SKM-1 treated with dmso at 0.1 percent for 144 hours (cell line): ENCODE data around the gene MTARC2.

Source experiments
- DNase-seq: peaks from one replicate; lab custom pipeline; 2025; ENCODE audit not compliant: unreplicated experiment; lab: John Stamatoyannopoulos, UW

Gene MTARC2

DNA sequence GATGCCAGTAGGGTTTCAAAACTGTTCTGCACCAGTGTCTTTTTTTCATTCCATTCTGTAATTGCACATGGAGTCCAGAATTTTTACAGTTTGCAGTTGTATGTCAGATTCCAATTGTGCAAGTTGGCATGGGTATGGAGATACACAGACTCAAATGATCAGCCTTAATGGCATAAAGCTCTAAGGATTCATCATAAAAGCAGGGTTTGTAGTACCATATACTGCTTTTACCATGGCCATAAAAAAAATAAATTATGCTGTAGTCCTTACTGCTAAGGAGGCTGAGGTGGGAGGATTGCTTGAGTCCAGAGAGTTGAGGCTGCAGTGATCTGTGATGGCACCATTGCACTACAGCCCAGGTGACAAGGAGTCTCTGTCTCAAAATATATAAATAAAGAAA, 48.9 kb downstream of the MTARC2 start:
- no peak for DNase-seq

DNA sequence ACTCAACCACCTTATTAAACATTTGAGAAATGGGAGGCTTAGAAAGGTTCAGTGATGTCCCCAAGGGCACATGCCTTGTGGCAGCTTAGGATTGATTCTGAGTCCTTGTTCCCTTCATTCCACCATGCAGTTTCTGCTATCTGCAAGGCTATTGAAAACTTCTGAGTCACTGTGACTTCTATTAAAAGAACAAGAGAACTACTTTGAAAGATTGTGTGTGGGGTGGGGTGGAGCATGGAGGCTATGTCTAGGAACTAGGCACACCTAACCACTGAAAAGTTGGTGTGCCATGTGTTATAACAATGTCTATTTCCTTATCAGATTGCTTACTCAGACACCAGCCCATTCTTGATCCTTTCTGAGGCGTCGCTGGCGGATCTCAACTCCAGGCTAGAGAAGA, 49.4 kb downstream of the MTARC2 start:
- DNase-seq = no peak

DNA sequence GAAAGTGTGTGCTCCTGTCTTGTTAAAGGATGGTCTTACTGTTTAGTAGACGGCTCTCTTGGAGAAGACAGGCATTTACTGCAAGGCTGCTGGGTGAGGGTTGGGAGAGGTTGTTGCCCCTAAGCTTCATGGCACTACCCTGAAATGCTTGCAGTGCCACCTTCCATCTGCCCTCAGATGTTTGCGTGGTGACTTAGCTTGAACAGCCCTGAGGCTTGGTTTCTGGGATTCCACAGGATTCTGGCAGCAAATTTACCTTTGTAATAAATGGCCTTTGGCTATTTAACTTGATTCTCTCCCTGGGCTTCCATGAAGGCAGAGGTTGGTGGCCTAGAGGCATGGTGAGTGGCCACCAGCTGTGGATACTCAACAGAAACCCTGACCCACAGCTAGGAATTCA, 50.2 kb downstream of the MTARC2 start:
- no peak for DNase-seq

DNA sequence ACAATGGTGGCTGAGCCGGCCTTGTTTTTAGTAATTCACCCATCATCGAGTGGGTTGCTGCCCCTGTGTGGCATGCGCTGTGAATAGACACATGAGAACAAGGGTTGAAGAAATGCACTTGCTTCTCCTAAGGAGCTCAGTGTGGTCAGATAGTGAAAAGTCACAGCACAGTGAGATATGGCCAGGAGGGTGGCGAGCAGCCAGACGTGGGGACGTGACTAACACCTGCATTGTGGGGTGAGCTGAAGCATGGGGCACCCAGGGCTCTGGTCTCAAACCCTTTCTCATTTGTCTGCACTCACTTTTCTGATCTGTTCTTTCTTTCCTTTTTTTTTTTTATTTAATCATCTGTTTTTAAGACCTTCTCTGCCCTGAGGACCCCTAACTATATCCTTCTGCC, 52.1 kb downstream of the MTARC2 start:
- no peak for DNase-seq

DNA sequence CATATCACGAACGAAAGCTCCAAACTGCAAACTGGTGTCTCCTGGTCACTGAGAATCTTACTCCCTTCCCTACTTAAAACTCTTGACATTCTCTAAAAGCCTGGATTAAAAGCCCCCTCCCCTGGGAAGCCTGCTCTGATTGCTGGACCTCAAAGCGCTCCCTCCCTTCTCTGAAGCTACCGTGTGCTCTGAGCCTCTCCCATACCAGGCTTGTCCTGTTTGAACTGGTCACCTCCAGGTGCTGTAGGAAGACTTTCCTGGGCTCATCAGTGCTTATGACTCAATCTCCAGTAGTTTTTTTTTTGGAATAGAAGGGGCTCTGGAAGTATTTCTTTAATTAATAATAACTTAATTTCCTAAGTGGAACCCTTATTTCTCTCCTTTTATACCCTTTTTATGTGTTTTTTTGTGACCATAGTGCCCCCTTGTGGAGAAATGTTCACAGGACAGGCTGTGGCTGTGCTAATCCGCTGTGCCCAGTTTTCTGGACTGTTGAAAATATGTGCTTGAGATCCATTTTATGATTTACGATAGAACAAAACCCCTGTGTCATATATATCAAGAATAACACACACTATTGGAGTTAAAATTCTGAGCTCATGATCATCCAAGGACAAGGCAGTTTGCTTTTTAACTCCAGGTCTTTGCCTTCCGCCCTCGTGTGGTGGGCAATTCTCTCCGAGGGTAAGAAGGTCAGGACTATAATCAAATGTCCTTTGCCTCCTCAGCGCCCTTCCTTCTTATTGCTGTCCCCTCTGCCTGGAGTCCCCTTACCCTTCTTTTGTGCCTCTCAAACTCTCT, 55.5 kb downstream of the MTARC2 start:
- peak; percentile 49 for DNase-seq

DNA sequence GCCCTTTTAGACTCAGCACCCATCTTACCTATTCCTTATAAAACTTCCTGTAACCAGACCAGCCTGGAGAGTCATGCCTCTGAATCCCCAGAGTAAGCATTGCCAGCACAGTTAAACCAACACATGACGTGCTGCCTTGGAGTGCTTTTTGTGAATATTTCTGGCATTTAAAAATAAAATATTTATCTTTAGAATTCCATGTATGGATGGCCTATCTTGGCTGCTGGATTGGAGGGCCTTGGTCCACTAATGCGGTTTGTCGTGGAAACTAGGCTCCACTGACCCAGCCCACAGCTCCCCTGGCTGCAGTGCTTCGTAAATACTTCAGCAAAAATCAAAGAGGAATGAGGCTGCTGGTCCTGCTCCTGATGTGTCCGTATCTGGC, 56.1 kb downstream of the MTARC2 start:
- DNase-seq = no peak

DNA sequence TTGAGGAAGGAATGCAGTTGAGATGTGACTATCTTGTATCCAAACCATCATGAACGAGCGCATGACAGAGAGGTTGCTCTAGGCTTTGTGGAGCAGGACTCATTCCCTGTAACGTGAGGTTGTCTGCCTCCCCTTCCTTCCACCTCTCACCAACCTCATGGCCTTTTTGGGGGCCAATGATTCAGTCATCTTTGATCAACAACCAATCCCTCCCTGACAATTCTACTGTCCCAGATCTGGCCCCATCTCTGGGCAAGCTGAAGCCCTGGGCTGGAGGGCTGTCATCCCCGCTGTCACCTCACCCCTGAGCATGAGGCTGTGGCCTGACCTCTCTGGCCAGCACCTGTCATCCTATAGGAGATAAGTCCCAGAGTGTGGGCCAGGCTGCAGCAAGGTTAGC, 58.3 kb downstream of the MTARC2 start:
- no peak for DNase-seq

DNA sequence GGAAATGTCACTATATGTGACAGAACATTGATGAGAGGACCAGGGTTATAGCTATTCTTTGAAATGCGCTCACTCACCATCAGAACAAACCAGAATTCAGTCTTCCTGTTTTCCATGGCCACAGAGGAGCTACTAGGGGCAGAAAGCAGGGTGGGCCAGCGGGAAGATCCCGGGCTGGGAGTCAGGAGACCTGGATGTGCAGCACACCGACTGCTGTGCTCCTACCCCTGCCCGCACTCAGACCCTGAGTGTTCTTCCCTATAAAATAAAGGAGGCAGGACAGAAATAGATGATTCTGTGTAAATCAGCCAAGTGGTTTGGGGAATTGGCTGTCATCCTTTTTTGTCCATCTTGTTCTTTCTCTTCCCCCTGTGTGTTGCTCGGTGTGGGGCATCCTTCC, 59.6 kb downstream of the MTARC2 start:
- DNase-seq = no peak

DNA sequence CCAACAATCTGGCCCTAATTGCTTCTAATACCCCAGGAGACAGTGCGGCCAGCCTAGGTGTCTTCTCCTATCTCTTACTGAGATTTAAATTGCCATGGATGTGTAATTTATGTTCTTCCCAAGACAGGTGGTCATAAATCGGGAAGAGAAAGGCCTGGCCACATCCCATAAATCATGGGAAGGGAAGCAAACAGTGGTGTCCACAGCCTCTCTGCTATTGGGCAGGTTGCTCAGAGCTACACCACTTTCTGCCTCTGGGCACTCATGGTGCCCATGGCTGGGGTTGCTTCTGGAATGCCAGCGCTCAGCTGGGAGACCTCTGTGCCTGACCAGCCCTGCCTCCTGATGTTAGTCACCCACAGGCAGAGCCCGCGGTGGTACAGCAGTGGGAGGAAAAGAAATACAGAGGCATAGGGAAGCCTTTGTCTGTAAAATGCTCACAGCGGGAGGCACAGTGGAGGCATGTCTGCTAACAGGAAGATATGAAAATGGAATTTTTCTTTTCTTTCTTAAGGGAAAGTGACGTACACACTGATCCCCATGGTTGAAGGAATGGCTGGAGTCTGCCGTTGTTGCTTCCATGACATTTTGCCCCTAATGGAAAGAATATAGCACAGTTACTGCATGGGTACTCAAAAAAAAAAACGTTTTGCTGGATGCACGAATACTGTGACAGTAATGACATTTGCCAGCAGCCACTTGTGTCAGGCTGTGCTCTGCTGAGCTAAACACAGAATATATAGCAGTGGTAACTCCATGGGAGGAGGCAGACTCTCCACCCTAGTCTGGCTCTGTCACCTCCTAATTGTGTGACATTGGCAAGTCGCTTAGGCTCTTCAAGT, 60.4 kb downstream of the MTARC2 start:
- no peak for DNase-seq

DNA sequence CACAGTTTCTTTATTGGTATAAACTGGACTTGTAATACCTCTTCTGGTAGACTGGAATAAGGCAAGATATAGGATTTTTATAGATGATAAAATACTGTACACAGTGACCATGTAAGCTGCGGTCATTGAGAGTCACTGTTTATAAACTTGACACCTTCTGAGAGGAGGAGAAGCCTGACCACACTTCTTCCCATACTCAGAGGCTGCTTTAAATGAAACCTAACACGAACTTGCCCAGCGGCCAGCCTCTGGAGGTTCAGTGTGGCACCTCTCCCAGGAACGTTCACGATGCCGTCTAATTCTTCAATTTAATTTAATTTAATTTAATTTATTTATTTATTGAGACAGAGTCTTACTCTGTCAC, 61.0 kb downstream of the MTARC2 start:
- DNase-seq = no peak

DNA sequence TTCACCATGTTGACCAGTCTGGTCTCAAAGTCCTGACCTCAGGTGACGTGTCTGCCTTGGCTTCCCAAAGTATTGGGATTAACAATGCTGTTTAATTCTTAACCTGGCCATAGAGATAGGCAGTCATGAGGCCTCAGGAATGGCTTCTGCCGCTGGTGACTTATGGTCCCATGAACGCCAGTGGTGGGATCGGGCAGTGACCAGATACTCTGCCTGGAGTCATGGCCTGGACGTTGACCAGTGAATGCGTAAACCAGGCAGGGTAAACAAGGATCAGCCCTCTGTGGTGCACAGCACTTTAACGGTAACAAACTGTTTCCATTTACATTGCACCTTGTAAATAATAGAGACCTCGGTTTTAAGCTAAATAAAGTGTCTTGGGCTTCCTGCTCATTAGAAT, 61.6 kb downstream of the MTARC2 start:
- no peak for DNase-seq

DNA sequence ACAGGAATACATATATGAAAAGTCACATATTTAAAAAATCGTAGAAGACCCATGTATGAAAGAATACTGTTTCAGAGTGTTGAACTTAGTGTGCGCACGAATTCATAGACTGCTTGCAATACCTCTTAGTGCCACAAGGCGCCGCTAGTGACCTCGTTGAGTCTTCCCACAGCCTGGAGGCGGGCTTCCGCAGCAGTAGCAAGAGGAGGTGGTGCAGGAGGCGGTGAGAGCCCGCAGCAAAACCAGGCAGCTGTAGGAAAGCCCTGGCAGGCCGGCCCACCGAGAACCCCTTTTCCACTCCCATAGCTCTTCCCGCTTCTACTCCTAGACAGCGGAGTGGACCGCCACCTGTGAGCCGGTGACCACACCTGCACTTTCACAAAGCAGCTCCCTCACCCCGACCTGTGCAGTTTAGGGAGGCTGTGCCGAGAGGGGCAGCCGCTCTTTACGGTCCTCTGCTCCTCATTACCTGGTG, 62.1 kb downstream of the MTARC2 start:
- peak; percentile 80 for DNase-seq

DNA sequence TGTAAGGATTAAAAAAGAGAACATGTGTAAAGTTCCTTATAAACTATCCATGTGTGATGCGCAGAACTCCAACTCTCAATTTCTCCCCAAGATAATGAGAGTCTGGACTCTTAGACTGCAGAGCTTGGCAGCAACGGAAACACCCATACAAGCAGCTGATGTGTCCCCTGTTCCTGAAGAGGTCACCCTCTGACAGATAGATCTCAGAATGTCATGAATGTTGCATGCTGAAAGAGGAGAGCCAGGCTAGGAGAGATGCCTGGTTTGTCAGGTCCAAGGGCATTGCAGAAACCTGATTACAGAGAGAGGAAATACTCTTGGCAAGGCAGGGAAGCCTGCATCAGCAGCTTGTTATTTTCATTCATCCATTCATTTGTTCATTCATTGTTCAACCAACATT, 62.8 kb downstream of the MTARC2 start:
- DNase-seq = no peak

DNA sequence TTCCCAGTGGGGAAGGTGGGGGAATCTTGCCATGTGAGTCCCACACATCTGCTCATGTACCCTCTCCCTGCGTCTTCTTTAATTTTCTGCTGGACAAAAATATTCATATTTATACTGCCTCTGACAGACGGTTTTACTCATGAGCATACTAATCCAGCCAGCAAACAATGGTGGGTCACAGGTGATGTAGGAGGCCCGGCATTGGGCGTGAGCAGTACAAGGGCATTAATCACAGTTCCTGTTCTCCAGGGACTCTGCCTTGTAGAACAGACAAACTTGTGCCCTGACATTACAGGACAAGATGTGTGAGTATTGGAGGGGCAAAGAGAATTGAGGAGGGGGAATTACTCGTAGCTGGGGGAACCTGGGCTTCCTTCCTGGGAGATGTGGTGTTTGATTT, 63.6 kb downstream of the MTARC2 start:
- no peak for DNase-seq

DNA sequence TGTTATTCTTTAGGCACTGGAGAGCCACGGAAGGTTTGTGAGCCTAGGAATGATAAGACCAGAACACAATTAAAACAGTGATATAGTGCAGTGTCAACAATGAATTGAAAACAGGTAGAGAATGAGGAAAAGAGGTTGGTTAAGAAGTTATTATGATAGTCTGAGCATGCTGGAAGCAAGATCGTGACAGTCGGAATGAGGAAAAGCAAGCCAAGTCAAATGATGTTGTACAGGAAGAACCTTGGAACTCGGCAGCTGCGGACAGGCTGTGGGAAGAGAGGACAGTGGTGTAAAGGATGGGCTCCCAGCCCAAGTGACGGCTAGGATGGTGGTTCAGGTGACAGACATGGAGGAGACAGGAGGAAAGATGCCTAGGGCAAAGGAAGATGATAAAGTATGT, 64.2 kb downstream of the MTARC2 start:
- no peak for DNase-seq

DNA sequence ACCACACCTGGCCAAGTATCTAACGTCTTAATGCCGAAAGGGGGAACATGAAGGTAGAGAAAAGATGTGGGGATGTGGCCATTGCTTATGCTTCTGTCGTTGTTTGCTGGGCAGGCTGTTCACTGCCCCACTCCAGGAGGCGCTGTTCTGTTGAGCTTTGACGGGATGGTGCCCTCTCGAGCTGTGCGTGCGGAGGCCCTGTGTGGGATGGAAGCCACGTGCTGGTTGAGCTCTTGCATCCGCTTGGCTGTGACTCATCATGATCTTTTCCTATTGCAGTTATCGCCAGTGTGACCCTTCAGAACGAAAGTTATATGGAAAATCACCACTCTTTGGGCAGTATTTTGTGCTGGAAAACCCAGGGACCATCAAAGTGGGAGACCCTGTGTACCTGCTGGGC, 64.9 kb downstream of the MTARC2 start:
- no peak for DNase-seq

DNA sequence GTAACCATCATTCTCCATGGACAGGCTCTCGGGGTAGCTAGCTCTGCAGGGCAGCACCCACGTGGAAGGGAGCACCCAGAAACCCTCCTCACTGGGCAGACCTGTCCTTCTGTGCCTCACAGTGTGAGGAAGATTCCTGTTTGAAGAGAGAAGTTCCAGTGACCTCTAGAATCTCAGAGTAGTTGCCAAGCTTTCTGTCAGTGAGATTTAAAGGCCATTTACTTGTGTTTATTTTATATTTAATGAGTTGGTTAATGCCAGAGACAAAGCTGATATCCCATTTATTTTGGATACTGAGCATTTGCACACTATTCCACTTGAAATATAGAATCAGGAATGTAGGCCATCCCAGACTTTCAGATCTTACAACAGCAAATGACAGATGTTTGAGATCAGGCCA, 67.3 kb downstream of the MTARC2 start:
- no peak for DNase-seq

DNA sequence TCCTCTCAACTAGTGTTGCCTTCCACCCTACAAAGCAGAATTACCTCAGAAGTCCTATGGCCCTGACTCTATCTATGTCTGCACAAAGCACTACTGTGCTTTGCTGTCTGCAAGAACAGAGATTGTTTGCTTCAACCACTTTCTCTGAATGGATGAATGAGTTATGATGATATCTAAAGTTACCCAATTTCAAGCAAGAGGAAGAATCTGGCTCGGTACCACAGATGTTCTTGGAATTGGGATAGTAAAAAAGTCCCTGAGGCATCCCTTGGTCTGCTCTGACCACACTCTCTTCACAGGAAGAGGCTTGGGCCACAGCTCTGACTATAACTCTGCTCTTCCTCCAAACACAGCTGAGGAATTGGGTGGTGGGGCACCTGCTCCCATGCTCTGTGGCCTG, 69.8 kb downstream of the MTARC2 start:
- no peak for DNase-seq

DNA sequence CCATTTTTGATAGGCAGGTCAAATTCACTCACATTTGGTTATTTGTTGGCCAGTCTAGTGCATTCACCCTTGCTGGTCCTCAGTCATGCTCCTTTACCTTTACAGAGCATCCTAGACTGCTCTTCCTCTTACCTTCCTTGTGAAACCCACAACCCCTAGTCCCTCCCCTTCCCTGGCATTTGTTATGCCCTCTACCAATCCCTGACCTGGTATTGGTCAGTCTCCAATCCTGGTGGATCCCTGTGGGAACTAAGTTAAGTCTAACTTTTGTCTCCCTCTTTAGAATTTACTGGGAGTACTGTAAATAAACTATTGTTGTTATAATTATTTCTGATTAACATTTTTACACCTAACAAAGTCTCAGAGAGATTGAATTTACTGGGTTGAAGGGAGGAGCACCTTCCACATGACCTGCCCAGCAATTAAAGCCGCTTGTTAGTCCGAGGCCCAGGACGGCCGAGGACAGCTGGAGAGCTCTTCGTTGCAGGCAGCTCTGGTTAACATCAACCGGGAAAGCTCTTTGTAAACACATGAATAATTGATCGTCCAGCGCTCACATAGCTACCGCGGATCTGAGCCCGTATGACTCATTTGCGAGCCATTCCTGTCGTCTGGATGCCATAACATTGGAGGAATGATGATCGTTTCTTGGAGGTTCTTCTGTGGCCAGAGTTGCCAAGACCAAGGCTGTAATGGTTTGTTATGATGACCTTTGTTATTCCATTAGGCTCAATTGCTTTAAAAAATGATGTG, 70.5 kb downstream of the MTARC2 start:
- no peak for DNase-seq

DNA sequence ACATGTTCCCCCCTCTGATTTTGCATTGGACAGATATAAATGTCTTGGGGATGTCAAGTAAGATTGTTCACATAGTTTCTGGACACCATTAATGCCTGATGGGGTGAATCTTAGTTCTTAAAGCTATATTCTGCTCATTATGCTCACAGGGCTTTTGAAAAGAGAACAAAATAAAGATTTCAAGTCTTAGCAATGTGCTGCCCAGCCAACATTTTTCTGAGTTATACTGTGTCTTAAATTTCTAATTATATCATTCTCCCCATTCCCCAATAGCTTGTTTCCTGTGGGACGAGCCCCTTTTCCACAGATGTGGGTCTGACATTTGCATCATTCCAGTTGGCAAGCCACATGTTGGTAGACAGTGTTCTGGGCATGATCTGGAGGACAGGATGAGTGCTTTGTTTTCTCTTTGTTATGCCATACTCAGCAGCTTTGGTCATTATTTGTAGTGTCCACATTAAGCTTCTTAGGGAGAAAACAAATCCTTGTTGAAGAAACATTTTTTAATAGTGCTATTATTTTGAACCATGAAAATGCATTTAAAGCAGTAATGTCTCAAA, 71.4 kb downstream of the MTARC2 start:
- no peak for DNase-seq
